Bone marrow (tissue), 2 donors: Measurements from ENCODE around the gene BTG4.

Experiments
- DNase-seq, 2 donors: peaks; one replicate each; lab custom pipeline; 2025; lab: John Stamatoyannopoulos, UW

Gene BTG4

GRCh38 chr11:111455291-111456085 is 56.7 kb downstream of the BTG4 start:
- no peak for DNase-seq

GRCh38 chr11:111454561-111455192 is 57.5 kb downstream of the BTG4 start:
- DNase-seq, result no peak

- DNase-seq, result no peak
Measured at GRCh38 chr11:111452817-111453552, 59.2 kb downstream of the BTG4 start.

- DNase-seq, result no peak
Measured at GRCh38 chr11:111452146-111452545, 60.0 kb downstream of the BTG4 start.

GRCh38 chr11:111450480-111451320 is 61.5 kb downstream of the BTG4 start:
- no peak for DNase-seq

- DNase-seq, result no peak
Measured at GRCh38 chr11:111449696-111450479, 62.3 kb downstream of the BTG4 start.

- no peak for DNase-seq
Measured at GRCh38 chr11:111448831-111449557, 63.2 kb downstream of the BTG4 start.

GRCh38 chr11:111448414-111448813 is 63.8 kb downstream of the BTG4 start:
- DNase-seq, result no peak

GRCh38 chr11:111447931-111448330 is 64.3 kb downstream of the BTG4 start:
- DNase-seq, result no peak

GRCh38 chr11:111447112-111447471 is 65.1 kb downstream of the BTG4 start:
- no peak for DNase-seq

- DNase-seq, result peak; percentile 28 to 97
Measured at GRCh38 chr11:111446404-111447111, 65.6 kb downstream of the BTG4 start.

- no peak for DNase-seq
Measured at GRCh38 chr11:111445586-111445985, 66.6 kb downstream of the BTG4 start.
